GM23338 (cell line): ENCODE results near the gene GKN1.

Experiments
- CTCF ChIP-seq, 2 experiments: fragments of 200-600 bp in 1 of 2; sonication (generic) in 1 of 2; conservative IDR thresholded peaks; 2 replicates each; pipeline versions ENCODE4 v1.5.1 to v1.6.1; 2016 to 2017; ENCODE audit warnings: antibody characterized with exemption in 2 of 2, low read depth in 2 of 2, mild to moderate bottlenecking in 2 of 2, moderate library complexity in 1 of 2
- EZH2 ChIP-seq: fragments of 200-600 bp; sonication (generic); IDR thresholded peaks from one replicate; pipeline ENCODE4 v1.8.0; 2017; ENCODE audit warnings: antibody characterized with exemption, mild to moderate bottlenecking, low read depth; ENCODE audit not compliant: unreplicated experiment
- EZH2phosphoT487 ChIP-seq: fragments of 200-600 bp; sonication (generic); IDR thresholded peaks from one replicate; pipeline ENCODE4 v1.8.1; 2018; ENCODE audit warnings: antibody characterized with exemption; ENCODE audit not compliant: unreplicated experiment
- POLR2AphosphoS5 ChIP-seq: IDR thresholded peaks from 2 replicates; pipeline ENCODE4 v1.6.1; 2016; ENCODE audit warnings: antibody characterized with exemption, low read depth
- REST ChIP-seq: IDR thresholded peaks from one replicate; pipeline ENCODE4 v1.6.1; 2018; ENCODE audit warnings: antibody characterized with exemption; ENCODE audit not compliant: unreplicated experiment

DNA sequence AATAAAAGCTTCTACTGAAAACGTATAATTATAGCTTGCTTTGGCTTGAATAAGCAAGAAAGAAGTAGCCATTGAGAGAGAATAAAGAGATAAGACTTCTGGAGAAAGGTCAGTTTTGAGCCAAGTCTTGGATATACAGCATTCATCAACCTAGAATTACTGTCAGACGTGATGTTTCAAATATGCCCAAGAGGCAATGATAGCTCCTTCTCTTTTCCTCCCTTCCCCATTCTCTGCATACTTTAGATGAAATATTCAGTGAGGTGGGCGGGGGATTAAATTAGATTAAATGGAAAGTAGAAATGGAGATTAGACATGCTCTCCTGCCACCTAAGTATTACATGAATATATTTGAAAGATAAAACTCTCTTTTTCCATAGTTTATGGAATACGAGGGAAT, 47.3 kb downstream of the GKN1 start:
- TF ChIP-seq POLR2AphosphoS5, result no peak
- TF ChIP-seq CTCF (conservative IDR thresholded peaks at IDR 0.05; ENCODE audit: low read depth in 2 of 2), result no peak
- no peak for TF ChIP-seq REST
- TF ChIP-seq EZH2phosphoT487, result no peak
- no peak for TF ChIP-seq EZH2
